GM23338 (cell line): ENCODE data around the gene ASGR2.

Experiments
- CTCF ChIP-seq, 2 experiments: fragments of 200-600 bp in 1 of 2; sonication (generic) in 1 of 2; conservative IDR thresholded peaks; 2 replicates each; pipeline versions ENCODE4 v1.5.1 to v1.6.1; 2016 to 2017; ENCODE audit warnings: antibody characterized with exemption in 2 of 2, low read depth in 2 of 2, mild to moderate bottlenecking in 2 of 2, moderate library complexity in 1 of 2
- ETS1 ChIP-seq: IDR thresholded peaks from 2 replicates; pipeline ENCODE4 v1.6.1; 2016; ENCODE audit warnings: antibody characterized with exemption
- EZH2 ChIP-seq: fragments of 200-600 bp; sonication (generic); IDR thresholded peaks from one replicate; pipeline ENCODE4 v1.8.0; 2017; ENCODE audit warnings: antibody characterized with exemption, mild to moderate bottlenecking, low read depth; ENCODE audit not compliant: unreplicated experiment
- EZH2phosphoT487 ChIP-seq: fragments of 200-600 bp; sonication (generic); IDR thresholded peaks from one replicate; pipeline ENCODE4 v1.8.1; 2018; ENCODE audit warnings: antibody characterized with exemption; ENCODE audit not compliant: unreplicated experiment
- JUNB ChIP-seq: IDR thresholded peaks from one replicate; pipeline ENCODE4 v1.6.1; 2016; ENCODE audit warnings: antibody characterized with exemption; ENCODE audit not compliant: unreplicated experiment
- STAT1 ChIP-seq: IDR thresholded peaks from one replicate; pipeline ENCODE4 v1.6.1; 2016; ENCODE audit warnings: antibody characterized with exemption; ENCODE audit not compliant: unreplicated experiment

- TF ChIP-seq ETS1 (no peak), CTCF (conservative IDR thresholded peaks at IDR 0.05; ENCODE audit: low read depth in 2 of 2) (no peak), JUNB (no peak), STAT1 (no peak), EZH2phosphoT487 (no peak), EZH2 (no peak)
These were observed 3.9 kb downstream of the ASGR2 start for GRCh38 chr17:7110617-7111306.
